ENCODE data around the gene CUL9.

Gene CUL9

DNA sequence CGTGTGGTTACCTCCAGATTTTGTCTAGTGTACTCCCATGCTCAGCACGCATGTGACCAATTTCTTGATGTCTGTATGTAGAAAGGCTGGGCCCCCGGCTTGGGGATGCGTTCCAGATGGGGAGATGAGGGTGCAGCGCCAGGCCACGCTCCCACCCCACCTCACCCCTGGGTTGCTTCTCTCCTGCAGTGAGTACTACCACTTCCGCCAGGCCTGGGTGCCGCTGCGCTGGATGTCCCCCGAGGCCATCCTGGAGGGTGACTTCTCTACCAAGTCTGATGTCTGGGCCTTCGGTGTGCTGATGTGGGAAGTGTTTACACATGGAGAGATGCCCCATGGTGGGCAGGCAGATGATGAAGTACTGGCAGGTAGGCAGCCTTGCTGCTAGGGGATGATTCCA lies 22.4 kb upstream of the CUL9 start:
- TF ChIP-seq CTCF (IDR thresholded peaks at IDR 0.05; ENCODE audit: low read depth, low read length): no peak
- DNase-seq (ENCODE audit: low read depth, low spot score): no peak
- H3K4me3 ChIP-seq (ENCODE audit: low read depth, low read length): no peak overlapping the region
- in situ Hi-C loops (cut with HindIII; ENCODE audit: low sequenced_read_pairs): no loop called here

- in situ Hi-C loops (cut with HindIII; ENCODE audit: low sequenced_read_pairs): no loop called here
- TF ChIP-seq CTCF (IDR thresholded peaks at IDR 0.05; ENCODE audit: low read depth, low read length): no peak
- H3K4me3 ChIP-seq (ENCODE audit: low read depth, low read length): no peak overlapping the region
- no peak for DNase-seq (ENCODE audit: low read depth, low spot score)
Observed at GRCh38 chr6:43163899-43164298, 18.1 kb upstream of the CUL9 start.

- in situ Hi-C loops (cut with HindIII; ENCODE audit: low sequenced_read_pairs): no loop called here
- peak overlapping the region; percentile 91 for H3K4me3 ChIP-seq (ENCODE audit: low read depth, low read length)
- DNase-seq (ENCODE audit: low read depth, low spot score): no peak
Observed at GRCh38 chr6:43170417-43170930, 11.5 kb upstream of the CUL9 start.

GRCh38 chr6:43170931-43171706 lies 10.9 kb upstream of the CUL9 start, which contains the start of gene SRF:
Gene SRF (plus strand): TSS chr6:43171269. CDS start chr6:43171657, 388 bp downstream.
- peak within 1 kb of the TSS; percentile 91 for H3K4me3 ChIP-seq (ENCODE audit: low read depth, low read length)

More at GRCh38 chr6:43170417-43170930, 11.5 kb upstream of the CUL9 start:
- TF ChIP-seq CTCF (IDR thresholded peaks at IDR 0.05; ENCODE audit: low read depth, low read length): no peak

DNA sequence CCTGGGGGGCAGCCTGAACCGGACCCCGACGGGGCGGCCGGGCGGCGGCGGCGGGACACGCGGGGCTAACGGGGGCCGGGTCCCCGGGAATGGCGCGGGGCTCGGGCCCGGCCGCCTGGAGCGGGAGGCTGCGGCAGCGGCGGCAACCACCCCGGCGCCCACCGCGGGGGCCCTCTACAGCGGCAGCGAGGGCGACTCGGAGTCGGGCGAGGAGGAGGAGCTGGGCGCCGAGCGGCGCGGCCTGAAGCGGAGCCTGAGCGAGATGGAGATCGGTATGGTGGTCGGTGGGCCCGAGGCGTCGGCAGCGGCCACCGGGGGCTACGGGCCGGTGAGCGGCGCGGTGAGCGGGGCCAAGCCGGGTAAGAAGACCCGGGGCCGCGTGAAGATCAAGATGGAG lies 10.3 kb upstream of the CUL9 start:
- no peak for TF ChIP-seq CTCF (IDR thresholded peaks at IDR 0.05; ENCODE audit: low read depth, low read length)
- in situ Hi-C loops (cut with HindIII; ENCODE audit: low sequenced_read_pairs): no loop called here
- H3K4me3 ChIP-seq (ENCODE audit: low read depth, low read length): peak overlapping the region; percentile 91
- no peak for DNase-seq (ENCODE audit: low read depth, low spot score)

More at GRCh38 chr6:43170931-43171706, 10.9 kb upstream of the CUL9 start, which contains the start of gene SRF:
- peak; percentile 49 for TF ChIP-seq CTCF (IDR thresholded peaks at IDR 0.05; ENCODE audit: low read depth, low read length)
- DNase-seq (ENCODE audit: low read depth, low spot score): peak; percentile 100
- in situ Hi-C loops (cut with HindIII; ENCODE audit: low sequenced_read_pairs): no loop called here

DNA sequence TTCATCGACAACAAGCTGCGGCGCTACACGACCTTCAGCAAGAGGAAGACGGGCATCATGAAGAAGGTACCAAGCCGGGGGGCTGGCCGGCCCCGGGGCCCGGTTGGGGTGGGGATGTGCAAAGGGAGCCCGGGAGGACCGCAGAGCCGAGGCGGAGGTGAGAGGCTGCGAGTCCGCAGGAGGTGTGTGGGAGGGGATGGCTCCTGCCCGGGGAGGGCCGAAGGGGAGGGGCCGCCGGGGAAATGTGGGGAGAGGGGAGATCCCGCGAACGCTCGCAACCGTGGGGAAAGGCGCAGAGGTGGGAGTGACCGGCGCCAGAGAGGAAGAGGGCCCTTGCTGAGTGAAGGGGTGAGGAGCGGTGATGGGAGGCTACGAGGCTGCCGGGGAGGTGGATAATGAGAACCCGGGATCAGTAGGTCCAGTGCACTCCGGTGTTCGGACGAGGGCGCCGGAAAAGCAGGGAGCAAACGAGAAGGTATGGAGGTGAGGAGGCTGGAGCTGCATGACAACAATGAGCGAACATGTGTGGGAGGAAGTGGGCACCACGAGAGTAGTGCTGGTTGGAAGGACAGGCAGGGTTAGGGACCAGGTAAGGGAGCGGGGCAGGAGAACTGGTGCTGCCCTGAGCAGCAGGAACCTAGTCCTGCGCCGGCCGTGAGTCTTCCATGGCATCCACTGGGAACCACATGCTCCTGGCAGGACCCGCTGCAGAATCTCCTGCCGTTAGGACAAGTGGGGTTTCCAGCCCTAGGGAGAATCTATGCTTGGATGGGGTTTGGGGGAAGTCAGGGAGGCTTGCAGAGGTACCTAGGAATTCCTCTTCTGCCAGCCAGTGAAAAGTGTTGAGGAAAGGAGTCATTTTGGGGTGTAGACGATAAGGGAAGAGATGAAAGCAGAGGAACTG lies 9.6 kb upstream of the CUL9 start:
- DNase-seq (ENCODE audit: low read depth, low spot score): peak; percentile 44
- in situ Hi-C loops (cut with HindIII; ENCODE audit: low sequenced_read_pairs): no loop called here
- peak overlapping the region; percentile 91 for H3K4me3 ChIP-seq (ENCODE audit: low read depth, low read length)
- no peak for TF ChIP-seq CTCF (IDR thresholded peaks at IDR 0.05; ENCODE audit: low read depth, low read length)
